Ascending aorta (tissue), 2 donors: ENCODE measurements around the gene HOXD4. TPM values are rescaled to one million over a fixed set of nuclear protein-coding genes. Genes with fewer than 3 reads are reported as not detected.

ENCODE experiments used
- DNase-seq, 2 donors: peaks; one replicate each; pipeline ENCODE4 v3.0.0-alpha.2; 2019; ENCODE audit warnings: low spot score in 2 of 2
- H3K27ac ChIP-seq, 2 donors: fragments of 200-600 bp; sonication (generic); one replicate each; pipeline ENCODE4 v1.5.1; 2016 to 2017; ENCODE audit warnings: mild to moderate bottlenecking in 1 of 2
- H3K27me3 ChIP-seq: fragments of 200-600 bp; sonication (generic); one replicate; pipeline ENCODE4 v1.5.1; 2017
- H3K36me3 ChIP-seq, 2 donors: fragments of 200-600 bp; sonication (generic); one replicate each; pipeline ENCODE4 v1.5.1; 2016
- H3K4me1 ChIP-seq, 2 donors: fragments of 200-600 bp; sonication (generic); one replicate each; pipeline ENCODE4 v1.5.1; 2016 to 2017; ENCODE audit warnings: mild to moderate bottlenecking in 1 of 2
- H3K4me3 ChIP-seq, 2 donors: fragments of 200-600 bp; sonication (generic); one replicate each; pipeline ENCODE4 v1.5.1; 2016 to 2017; ENCODE audit warnings: mild to moderate bottlenecking in 1 of 2
- H3K9me3 ChIP-seq, 2 donors: fragments of 200-600 bp; sonication (generic); one replicate each; pipeline ENCODE4 v1.5.1; 2016
- CTCF ChIP-seq, 3 experiments: fragments of 200-600 bp in 2 of 3; fragments of 450-650 bp in 1 of 3; sonication (generic) in 2 of 3; IDR thresholded peaks; one replicate each; pipeline ENCODE4 v1.5.1; 2016 to 2019; ENCODE audit warnings: antibody characterized with exemption in 3 of 3, mild to moderate bottlenecking in 1 of 3, moderate library complexity in 1 of 3
- intact Hi-C: fragments of 100-400 bp; cut with DNase I; formaldehyde crosslinking; loops from one replicate; pipeline ENCODE4 v1.15.1; 2023
- total RNA-seq: library from RNA; depleted of rRNA; stranded (reverse); fragments of >200 nt; gene quantifications from one replicate; pipeline ENCODE4 v1.1.0, GENCODE V29; 2016

The HOXD4 gene
- total RNA-seq, 1 donor from 2014 or later = 13.6 TPM

GRCh38 chr2:176178038-176178756 lies 26.8 kb downstream of the HOXD4 start:
- H3K9me3 ChIP-seq = no peaks in the 10 kb centered on the region
- peak overlapping the region in 1 of 2 donors; percentile 15 for H3K27ac ChIP-seq
- H3K4me3 ChIP-seq = peak overlapping the region; percentile 40 to 54
- no peaks in the 10 kb centered on the region for H3K36me3 ChIP-seq
- H3K4me1 ChIP-seq = peaks cover 0 to 3% of the 10 kb centered on the region in 2 donors
- peaks cover 19% of the 10 kb centered on the region for H3K27me3 ChIP-seq
- DNase-seq = peak in 1 of 2 donors; percentile 54
- no peak for TF ChIP-seq CTCF (IDR thresholded peaks at IDR 0.05)
- intact Hi-C loops = no loop called here

DNA sequence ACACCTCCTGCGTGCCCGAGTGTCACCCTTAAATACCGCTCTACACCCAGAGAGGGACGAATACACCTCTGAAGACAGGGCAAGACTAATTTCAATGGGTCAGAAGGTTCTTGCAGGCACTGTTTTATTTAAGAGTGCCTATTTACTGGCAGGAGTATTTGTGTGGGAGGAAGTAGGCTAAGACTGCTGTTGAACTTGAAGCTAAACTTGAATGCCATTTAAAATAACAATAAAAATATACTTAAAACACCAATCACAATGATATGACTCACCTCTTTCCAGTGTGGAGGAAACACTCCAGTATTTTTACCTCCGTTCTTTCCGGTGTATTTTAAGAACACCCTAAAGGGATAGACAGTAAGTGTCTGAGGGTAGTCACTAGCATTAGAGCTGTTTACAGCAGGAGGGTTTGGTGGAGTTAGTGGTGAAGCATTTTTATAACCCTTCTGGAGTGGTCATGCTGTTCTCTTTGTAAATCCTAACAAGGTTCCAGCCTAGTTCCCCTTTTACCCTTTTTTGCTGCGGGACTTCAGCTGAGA lies 27.5 kb downstream of the HOXD4 start:
- DNase-seq = peak in 1 of 2 donors; percentile 5
- H3K4me3 ChIP-seq = peak overlapping the region; percentile 40 to 54
- no peak for TF ChIP-seq CTCF (IDR thresholded peaks at IDR 0.05)
- H3K27me3 ChIP-seq = peaks cover 19% of the 10 kb centered on the region
- peaks cover 0 to 3% of the 10 kb centered on the region in 2 donors for H3K4me1 ChIP-seq
- no peak overlapping the region for H3K27ac ChIP-seq
- no peaks in the 10 kb centered on the region for H3K36me3 ChIP-seq
- no peaks in the 10 kb centered on the region for H3K9me3 ChIP-seq
- intact Hi-C loops = no loop called here

- no peak for TF ChIP-seq CTCF (IDR thresholded peaks at IDR 0.05)
- intact Hi-C loops = no loop called here
- Histone ChIP-seq H3K27ac (no peak overlapping the region), H3K4me1 (peaks cover 0 to 3% of the 10 kb centered on the region in 2 donors), H3K36me3 (no peaks in the 10 kb centered on the region), H3K27me3 (peaks cover 19% of the 10 kb centered on the region), H3K9me3 (no peaks in the 10 kb centered on the region), H3K4me3 (no peak overlapping the region)
- no peak for DNase-seq
Measured at GRCh38 chr2:176181551-176181950, 30.2 kb downstream of the HOXD4 start.

DNA sequence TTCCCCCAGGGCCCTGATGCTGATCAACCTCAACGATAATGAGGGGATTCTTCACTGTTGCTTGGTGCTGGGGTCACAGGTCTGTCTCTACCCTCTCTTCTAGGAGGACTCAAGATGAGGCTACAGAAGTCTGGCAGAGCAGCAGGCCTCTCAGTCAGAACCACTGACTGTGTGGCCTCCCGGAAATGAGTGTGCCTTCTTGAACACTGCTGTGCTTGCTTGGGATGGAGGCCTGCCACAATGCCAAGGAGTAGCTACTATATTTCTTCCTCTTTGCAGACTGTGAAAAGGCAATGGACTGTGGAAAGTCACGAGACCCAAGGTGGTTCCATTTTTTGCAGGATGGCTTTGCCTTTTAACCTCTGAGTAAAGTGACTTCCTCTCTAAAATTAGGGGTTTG lies 31.3 kb downstream of the HOXD4 start:
- H3K9me3 ChIP-seq = no peaks in the 10 kb centered on the region
- peaks cover 0 to 3% of the 10 kb centered on the region in 2 donors for H3K4me1 ChIP-seq
- DNase-seq = peak in 1 of 2 donors; percentile 9
- TF ChIP-seq CTCF (IDR thresholded peaks at IDR 0.05) = no peak
- intact Hi-C loops = no loop called here
- H3K27ac ChIP-seq = no peak overlapping the region
- H3K36me3 ChIP-seq = no peaks in the 10 kb centered on the region
- H3K4me3 ChIP-seq = no peak overlapping the region
- H3K27me3 ChIP-seq = peaks cover 16% of the 10 kb centered on the region

DNA sequence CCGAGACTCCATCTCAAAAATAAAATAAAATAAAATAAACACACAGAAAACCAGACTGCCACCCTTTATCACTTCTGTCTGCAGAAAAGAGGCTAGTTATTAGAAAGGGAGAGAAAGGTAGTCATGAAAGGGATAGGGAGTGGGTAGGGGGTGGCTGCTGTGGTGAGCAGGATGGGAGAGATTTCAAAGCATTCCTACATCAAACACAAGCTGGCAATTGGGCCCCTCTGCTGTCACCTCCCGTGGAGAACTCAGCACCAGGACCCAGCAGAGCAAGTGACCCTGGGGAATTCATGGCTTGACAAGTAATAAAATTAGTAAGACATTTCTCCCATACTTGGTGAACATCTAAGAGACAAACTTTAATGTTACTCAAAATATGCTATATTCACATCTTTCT lies 33.4 kb downstream of the HOXD4 start:
- intact Hi-C loops = loop anchor here (5.0 kb wide), 1 partner anchor 42 kb away; no protein-coding TSS in a partner anchor
- Histone ChIP-seq H3K36me3 (no peaks in the 10 kb centered on the region), H3K4me1 (peaks cover 3 to 12% of the 10 kb centered on the region in 2 donors), H3K27me3 (peaks cover 6% of the 10 kb centered on the region), H3K27ac (no peak overlapping the region), H3K9me3 (no peaks in the 10 kb centered on the region), H3K4me3 (no peak overlapping the region)
- TF ChIP-seq CTCF (IDR thresholded peaks at IDR 0.05) = no peak
- peak in 1 of 2 donors; percentile 42 for DNase-seq
